ENCODE measurements around the gene SDHC. TPM values are rescaled to one million over a fixed set of nuclear protein-coding genes. Genes with fewer than 3 reads are reported as not detected.
A peak's percentile ranks its signal among the peaks of the same experiment; 100 is the strongest.

Gene SDHC, protein sequence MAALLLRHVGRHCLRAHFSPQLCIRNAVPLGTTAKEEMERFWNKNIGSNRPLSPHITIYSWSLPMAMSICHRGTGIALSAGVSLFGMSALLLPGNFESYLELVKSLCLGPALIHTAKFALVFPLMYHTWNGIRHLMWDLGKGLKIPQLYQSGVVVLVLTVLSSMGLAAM
- total RNA-seq = 10 to 100 TPM; 36.8 to 49.0 TPM
- polyA plus RNA-seq (ENCODE audit: insufficient read length in 2 of 2) = 100 to 1,000 TPM; 173 to 174 TPM
- long read RNA-seq, donor 1, full-length matches to known transcripts = 57 of 90 reads
- long read RNA-seq, donor 1, partial matches to known transcripts = 25 of 90 reads
- long read RNA-seq, donor 1, other reads (novel, unspliced or antisense) = 8 of 90 reads
- long read RNA-seq, donor 2, full-length matches to known transcripts = 26 of 43 reads
- long read RNA-seq, donor 2, partial matches to known transcripts = 17 of 43 reads
- long read RNA-seq, donor 2, other reads (novel, unspliced or antisense) = 0 of 43 reads
- long read RNA-seq, donor 3, full-length matches to known transcripts = 28 of 34 reads
- long read RNA-seq, donor 3, partial matches to known transcripts = 6 of 34 reads
- long read RNA-seq, donor 3, other reads (novel, unspliced or antisense) = 0 of 34 reads
- long read RNA-seq, donor 4, full-length matches to known transcripts = 85 of 153 reads
- long read RNA-seq, donor 4, partial matches to known transcripts = 54 of 153 reads
- long read RNA-seq, donor 4, other reads (novel, unspliced or antisense) = 14 of 153 reads

DNA sequence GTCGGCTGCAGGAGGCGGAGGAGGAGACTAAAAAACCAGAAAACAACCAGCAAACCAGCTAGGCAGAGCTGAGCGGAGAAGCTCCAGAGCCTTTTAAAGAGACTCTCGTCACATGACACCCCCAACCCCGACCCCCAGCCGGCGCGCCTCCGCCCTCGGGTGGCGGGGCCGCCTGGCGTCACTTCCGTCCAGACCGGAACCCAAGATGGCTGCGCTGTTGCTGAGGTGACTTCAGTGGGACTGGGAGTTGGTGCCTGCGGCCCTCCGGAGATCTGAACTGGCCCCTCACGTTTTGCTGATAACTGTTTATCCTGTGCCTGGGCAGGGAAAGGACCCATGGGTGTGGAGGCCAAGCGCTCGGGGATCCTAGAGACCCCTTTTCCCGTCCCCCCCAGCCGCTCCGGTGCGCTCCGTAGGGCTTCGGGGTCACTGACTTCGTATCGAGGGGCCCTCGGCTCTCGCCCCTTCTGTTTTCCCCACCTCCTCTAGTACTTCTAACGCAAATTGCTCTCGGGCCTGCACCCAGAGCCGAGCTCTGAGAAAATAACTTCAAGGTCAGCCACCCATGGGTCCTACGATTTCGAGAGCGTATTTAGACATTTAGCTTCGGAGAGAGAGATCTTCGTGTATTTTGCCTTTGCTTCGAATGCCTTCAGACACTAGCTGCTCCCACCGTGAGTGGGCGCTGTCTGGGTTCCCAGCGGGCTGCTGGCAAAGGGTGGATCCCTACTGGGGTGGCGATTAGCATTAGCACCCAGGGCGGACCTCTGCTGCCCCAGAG is at the start of gene SDHC:
Gene SDHC (plus strand): TSS at position 181 of the 781 bp plus-strand sequence. CDS start 25 bp downstream, at position 206.
- peaks cover 25% of the 10 kb centered on the region for H3K4me1 ChIP-seq (ENCODE audit: control insufficient read depth, insufficient read depth, low read length)
- DNase-seq (ENCODE audit: low read depth in 4 of 6, low spot score in 6 of 6) = peak; percentile 79 to 98 (median 90)
- no peaks in the 10 kb centered on the region for H3K9me3 ChIP-seq (ENCODE audit: control insufficient read depth, insufficient read depth, low read length)
- no peaks in the 10 kb centered on the region for H3K27me3 ChIP-seq (ENCODE audit: control insufficient read depth, insufficient read depth, low read length)
- peak within 1 kb of the TSS; percentile 87 for H3K27ac ChIP-seq (ENCODE audit: low read depth, low read length)
- peaks cover 5% of the 10 kb centered on the region for H3K36me3 ChIP-seq (ENCODE audit: control insufficient read depth, insufficient read depth, low read length)
- WGBS (ENCODE audit: insufficient coverage) = under 1% methylated on average over 38 of the region's 45 CpGs
- H3K4me3 ChIP-seq (ENCODE audit: low read depth, low read length) = peak within 1 kb of the TSS; percentile 95

DNA sequence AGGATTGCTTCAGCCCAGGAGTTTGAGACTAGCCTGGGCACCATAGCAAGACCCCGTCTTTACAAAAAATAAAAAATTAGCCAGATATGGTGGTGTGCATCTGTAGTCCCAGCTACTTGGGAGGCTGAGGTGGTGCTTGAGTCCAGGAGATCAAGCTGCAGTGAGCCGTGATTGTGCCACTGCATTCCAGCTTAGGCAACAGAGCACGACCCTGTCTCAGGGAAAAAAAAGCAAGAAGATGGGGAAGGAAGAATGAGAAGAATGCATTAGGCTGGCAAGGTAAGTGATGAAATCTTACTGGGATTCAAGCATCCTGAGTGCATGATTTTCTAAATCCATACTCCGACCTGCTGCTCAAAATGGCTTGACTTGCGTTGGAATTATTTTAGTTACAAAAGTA is 48.9 kb upstream of the SDHC start:
- H3K4me3 ChIP-seq (ENCODE audit: low read depth, low read length) = no peak overlapping the region
- no peaks in the 10 kb centered on the region for H3K9me3 ChIP-seq (ENCODE audit: control insufficient read depth, insufficient read depth, low read length)
- H3K4me1 ChIP-seq (ENCODE audit: control insufficient read depth, insufficient read depth, low read length) = peaks cover 8% of the 10 kb centered on the region
- WGBS (ENCODE audit: insufficient coverage) = 89% methylated on average over 2 of the region's 5 CpGs
- no peaks in the 10 kb centered on the region for H3K36me3 ChIP-seq (ENCODE audit: control insufficient read depth, insufficient read depth, low read length)
- DNase-seq (ENCODE audit: low read depth in 4 of 6, low spot score in 6 of 6) = no peak
- no peaks in the 10 kb centered on the region for H3K27me3 ChIP-seq (ENCODE audit: control insufficient read depth, insufficient read depth, low read length)
- H3K27ac ChIP-seq (ENCODE audit: low read depth, low read length) = no peak overlapping the region

DNA sequence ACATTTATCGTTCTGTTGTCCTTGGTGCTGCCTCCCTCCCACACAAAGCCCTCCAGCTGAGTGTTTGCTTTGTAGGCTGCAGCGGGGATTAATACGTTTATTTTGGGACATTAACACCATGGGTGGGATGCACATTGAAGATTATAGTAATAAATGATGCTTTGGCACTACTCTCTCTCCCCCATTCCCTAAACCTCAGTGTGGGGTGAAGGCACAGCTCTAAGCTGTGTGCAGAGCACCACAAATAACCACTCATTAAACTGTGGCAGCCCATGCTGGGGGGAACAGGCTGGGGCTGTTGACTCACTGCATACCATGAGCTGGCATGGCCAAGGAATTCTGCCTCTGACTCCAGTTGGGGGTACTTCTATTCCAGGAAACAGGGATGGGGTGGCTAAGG is 48.0 kb upstream of the SDHC start:
- Histone ChIP-seq H3K4me1 (ENCODE audit: control insufficient read depth, insufficient read depth, low read length) (peaks cover 4% of the 10 kb centered on the region), H3K4me3 (ENCODE audit: low read depth, low read length) (no peak overlapping the region), H3K36me3 (ENCODE audit: control insufficient read depth, insufficient read depth, low read length) (no peaks in the 10 kb centered on the region), H3K27ac (ENCODE audit: low read depth, low read length) (no peak overlapping the region), H3K27me3 (ENCODE audit: control insufficient read depth, insufficient read depth, low read length) (no peaks in the 10 kb centered on the region), H3K9me3 (ENCODE audit: control insufficient read depth, insufficient read depth, low read length) (no peaks in the 10 kb centered on the region)
- DNase-seq (ENCODE audit: low read depth in 4 of 6, low spot score in 6 of 6) = peak in 1 of 6 donors; percentile 67
- WGBS (ENCODE audit: insufficient coverage) = no CpG with 5 or more reads among the region's 3 CpGs

DNA sequence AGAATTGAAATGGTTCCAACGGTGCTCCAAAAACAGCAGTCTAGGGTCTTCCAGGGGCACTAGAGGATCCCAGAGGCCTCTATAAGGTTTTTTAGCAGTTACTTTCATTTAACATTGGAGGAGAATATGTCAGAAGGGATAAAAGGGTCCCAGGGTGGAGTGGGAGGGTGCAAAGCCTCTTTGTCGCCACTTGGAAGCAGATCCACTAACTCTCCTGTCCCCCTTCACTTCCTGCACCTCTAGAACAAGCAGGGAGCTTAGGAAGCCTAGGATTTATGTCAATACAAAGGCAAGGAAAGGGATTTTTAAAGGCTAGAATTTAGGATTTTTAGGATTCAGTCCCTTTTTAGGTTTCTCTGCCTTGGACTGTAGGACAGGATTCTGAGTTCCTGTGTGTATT is 47.3 kb upstream of the SDHC start:
- H3K4me1 ChIP-seq (ENCODE audit: control insufficient read depth, insufficient read depth, low read length) = peaks cover 3% of the 10 kb centered on the region
- no peaks in the 10 kb centered on the region for H3K9me3 ChIP-seq (ENCODE audit: control insufficient read depth, insufficient read depth, low read length)
- no peak overlapping the region for H3K4me3 ChIP-seq (ENCODE audit: low read depth, low read length)
- no peaks in the 10 kb centered on the region for H3K27me3 ChIP-seq (ENCODE audit: control insufficient read depth, insufficient read depth, low read length)
- DNase-seq (ENCODE audit: low read depth in 4 of 6, low spot score in 6 of 6) = peak in 1 of 6 donors; percentile 46
- no peaks in the 10 kb centered on the region for H3K36me3 ChIP-seq (ENCODE audit: control insufficient read depth, insufficient read depth, low read length)
- no peak overlapping the region for H3K27ac ChIP-seq (ENCODE audit: low read depth, low read length)
- 20% methylated on average over 1 of the region's 2 CpGs for WGBS (ENCODE audit: insufficient coverage)

DNA sequence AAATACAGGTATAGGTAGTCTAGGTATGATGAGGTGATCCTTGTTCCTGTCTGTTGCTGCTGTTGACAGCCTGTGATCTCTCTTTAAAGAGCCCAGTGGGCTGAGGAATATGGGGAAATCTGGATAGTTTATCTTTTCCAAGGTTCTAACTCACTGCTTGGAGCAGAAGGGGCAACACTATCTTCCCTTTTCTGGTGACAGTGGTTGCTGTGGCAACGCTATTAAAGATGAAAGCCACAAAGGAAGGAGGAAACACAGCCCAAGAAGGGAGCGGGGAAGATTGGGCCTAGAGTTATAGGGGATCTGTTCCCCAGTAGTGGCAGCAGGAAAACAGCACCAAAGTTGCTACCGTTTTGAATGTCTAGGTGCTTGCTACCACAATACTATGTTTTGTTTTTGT is 46.9 kb upstream of the SDHC start:
- peak in 1 of 6 donors; percentile 60 for DNase-seq (ENCODE audit: low read depth in 4 of 6, low spot score in 6 of 6)
- Histone ChIP-seq H3K4me1 (ENCODE audit: control insufficient read depth, insufficient read depth, low read length) (peaks cover 3% of the 10 kb centered on the region), H3K36me3 (ENCODE audit: control insufficient read depth, insufficient read depth, low read length) (no peaks in the 10 kb centered on the region), H3K27ac (ENCODE audit: low read depth, low read length) (no peak overlapping the region), H3K9me3 (ENCODE audit: control insufficient read depth, insufficient read depth, low read length) (no peaks in the 10 kb centered on the region), H3K4me3 (ENCODE audit: low read depth, low read length) (no peak overlapping the region), H3K27me3 (ENCODE audit: control insufficient read depth, insufficient read depth, low read length) (no peaks in the 10 kb centered on the region)
- WGBS (ENCODE audit: insufficient coverage) = 32% methylated on average over 2 of the region's 3 CpGs

DNA sequence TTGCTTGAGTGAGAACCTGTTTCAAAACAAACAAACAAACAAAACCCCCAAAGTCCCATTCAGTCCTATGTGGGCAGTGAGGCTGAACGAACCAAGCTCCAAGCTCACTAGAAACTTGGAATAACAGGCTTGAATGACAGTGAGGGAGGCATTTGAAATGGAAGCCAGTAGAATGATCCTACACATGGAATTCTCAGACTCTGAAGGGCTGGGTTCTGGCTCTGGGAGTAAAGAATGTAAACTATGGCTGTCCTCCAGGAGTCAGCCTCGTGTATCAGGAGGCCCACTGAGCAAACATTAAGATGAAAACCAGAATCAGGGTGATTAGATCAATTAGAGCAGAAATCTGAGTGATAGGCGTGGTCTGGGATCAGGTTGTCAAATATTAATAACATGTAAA is 40.8 kb upstream of the SDHC start:
- H3K27ac ChIP-seq (ENCODE audit: low read depth, low read length) = no peak overlapping the region
- H3K4me1 ChIP-seq (ENCODE audit: control insufficient read depth, insufficient read depth, low read length) = no peaks in the 10 kb centered on the region
- H3K36me3 ChIP-seq (ENCODE audit: control insufficient read depth, insufficient read depth, low read length) = no peaks in the 10 kb centered on the region
- H3K9me3 ChIP-seq (ENCODE audit: control insufficient read depth, insufficient read depth, low read length) = no peaks in the 10 kb centered on the region
- H3K27me3 ChIP-seq (ENCODE audit: control insufficient read depth, insufficient read depth, low read length) = no peaks in the 10 kb centered on the region
- no peak for DNase-seq (ENCODE audit: low read depth in 4 of 6, low spot score in 6 of 6)
- 42% methylated on average over 1 of the region's 3 CpGs for WGBS (ENCODE audit: insufficient coverage)
- no peak overlapping the region for H3K4me3 ChIP-seq (ENCODE audit: low read depth, low read length)

DNA sequence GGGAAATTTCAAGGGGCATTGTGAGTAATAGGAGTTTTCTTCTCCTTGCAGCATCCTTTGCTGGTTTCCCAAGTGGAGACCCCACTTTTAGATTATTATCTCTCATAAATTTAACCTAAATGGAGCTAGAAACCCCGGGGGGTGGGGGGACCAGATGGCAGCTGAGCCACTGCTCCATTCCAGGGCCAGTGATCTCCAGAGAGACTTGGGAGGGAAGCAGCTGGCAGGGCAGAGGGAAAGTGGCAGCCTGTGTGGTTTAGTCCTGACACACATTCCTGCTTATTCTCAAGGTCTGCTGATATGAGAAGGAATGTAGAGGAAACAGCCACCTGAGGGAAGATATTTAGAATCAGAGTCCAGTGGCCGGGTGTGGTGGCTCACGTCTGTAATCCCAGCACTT is 39.3 kb upstream of the SDHC start:
- Histone ChIP-seq H3K27ac (ENCODE audit: low read depth, low read length) (no peak overlapping the region), H3K4me1 (ENCODE audit: control insufficient read depth, insufficient read depth, low read length) (no peaks in the 10 kb centered on the region), H3K27me3 (ENCODE audit: control insufficient read depth, insufficient read depth, low read length) (no peaks in the 10 kb centered on the region), H3K4me3 (ENCODE audit: low read depth, low read length) (no peak overlapping the region), H3K9me3 (ENCODE audit: control insufficient read depth, insufficient read depth, low read length) (no peaks in the 10 kb centered on the region), H3K36me3 (ENCODE audit: control insufficient read depth, insufficient read depth, low read length) (no peaks in the 10 kb centered on the region)
- WGBS (ENCODE audit: insufficient coverage) = 17% methylated on average over 1 of the region's 3 CpGs
- DNase-seq (ENCODE audit: low read depth in 4 of 6, low spot score in 6 of 6) = peak in 1 of 6 donors; percentile 57

DNA sequence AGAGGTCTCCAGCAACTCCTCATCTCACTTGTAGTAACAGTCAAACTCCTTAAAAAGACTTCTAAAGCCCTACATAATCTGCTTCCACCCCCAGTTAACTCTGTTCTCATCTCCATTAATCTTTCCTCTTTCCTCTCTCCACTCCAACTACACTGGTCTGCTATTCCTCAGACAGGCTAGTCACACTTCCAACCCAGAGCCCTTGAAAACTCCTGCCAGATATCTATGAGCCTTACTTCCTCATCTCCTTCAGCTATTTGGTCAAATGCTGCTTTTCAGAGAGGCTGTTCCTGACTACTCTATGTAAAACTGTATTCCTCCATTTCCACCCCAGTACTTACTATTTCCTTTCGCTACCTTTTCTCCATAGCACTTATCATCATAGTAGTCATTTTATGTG is 31.2 kb upstream of the SDHC start:
- DNase-seq (ENCODE audit: low read depth in 4 of 6, low spot score in 6 of 6) = no peak
- Histone ChIP-seq H3K9me3 (ENCODE audit: control insufficient read depth, insufficient read depth, low read length) (no peaks in the 10 kb centered on the region), H3K27ac (ENCODE audit: low read depth, low read length) (no peak overlapping the region), H3K4me1 (ENCODE audit: control insufficient read depth, insufficient read depth, low read length) (no peaks in the 10 kb centered on the region), H3K27me3 (ENCODE audit: control insufficient read depth, insufficient read depth, low read length) (no peaks in the 10 kb centered on the region), H3K4me3 (ENCODE audit: low read depth, low read length) (no peak overlapping the region), H3K36me3 (ENCODE audit: control insufficient read depth, insufficient read depth, low read length) (no peaks in the 10 kb centered on the region)
- WGBS (ENCODE audit: insufficient coverage) = no CpG with 5 or more reads among the region's 1 CpG

DNA sequence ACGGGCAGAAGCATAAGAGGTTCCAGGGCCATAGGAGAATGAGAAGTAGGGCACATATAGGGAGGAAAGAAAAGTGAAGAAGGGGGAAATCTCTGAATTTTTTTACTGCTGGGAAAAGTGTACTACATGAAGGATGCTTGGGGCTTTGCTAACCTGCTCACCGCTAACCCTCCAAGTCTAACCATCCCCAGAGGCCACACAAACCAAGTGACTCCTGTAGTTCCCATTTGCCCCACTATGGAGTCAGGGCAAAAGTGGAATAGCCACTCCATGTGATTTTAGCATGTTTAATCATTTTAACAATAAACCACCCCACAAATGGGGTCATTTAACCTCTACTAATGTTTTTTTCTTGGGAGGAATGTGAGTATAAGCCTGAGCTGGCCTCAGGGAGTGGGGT is 29.1 kb upstream of the SDHC start:
- WGBS (ENCODE audit: insufficient coverage) = no CpG with 5 or more reads among the region's 2 CpGs

More for the DNA sequence above, 29.1 kb upstream of the SDHC start:
- Histone ChIP-seq H3K36me3 (ENCODE audit: control insufficient read depth, insufficient read depth, low read length) (no peaks in the 10 kb centered on the region), H3K27ac (ENCODE audit: low read depth, low read length) (no peak overlapping the region), H3K9me3 (ENCODE audit: control insufficient read depth, insufficient read depth, low read length) (no peaks in the 10 kb centered on the region), H3K4me1 (ENCODE audit: control insufficient read depth, insufficient read depth, low read length) (no peaks in the 10 kb centered on the region), H3K4me3 (ENCODE audit: low read depth, low read length) (no peak overlapping the region), H3K27me3 (ENCODE audit: control insufficient read depth, insufficient read depth, low read length) (no peaks in the 10 kb centered on the region)
- DNase-seq (ENCODE audit: low read depth in 4 of 6, low spot score in 6 of 6) = no peak

Data from spinal cord (tissue), 10 donors.